Astrocyte of the hippocampus (primary cell): ENCODE results near the gene IGFL2.

Experiments
- DNase-seq: peaks from one replicate; pipeline ENCODE4 v3.0.0; 2011; ENCODE audit warnings: low read depth, low spot score

The IGFL2 gene

DNA sequence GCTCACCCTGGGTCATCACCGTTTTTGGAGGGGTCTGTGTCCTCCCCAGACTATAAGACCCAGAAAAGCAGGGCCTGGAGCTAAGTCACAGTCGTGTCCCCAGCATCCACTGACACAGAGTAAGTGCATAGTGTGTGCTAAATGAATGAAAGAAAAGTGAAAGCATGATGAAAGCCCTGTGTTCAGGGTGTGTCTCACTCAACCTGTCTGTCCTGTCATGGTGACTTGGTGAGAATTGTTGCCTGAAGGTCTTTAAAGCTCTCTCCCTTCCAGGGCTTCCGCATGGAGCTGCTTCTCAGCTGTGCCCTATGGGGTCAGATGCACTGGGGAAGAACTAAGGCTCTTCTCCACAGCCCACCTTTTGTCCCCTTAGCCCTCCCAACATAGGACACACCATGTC, 61.0 kb downstream of the IGFL2 start:
- DNase-seq, result no peak

- no peak for DNase-seq
Observed at GRCh38 chr19:46209472-46209871, 61.4 kb downstream of the IGFL2 start.

- no peak for DNase-seq
Observed at GRCh38 chr19:46210669-46211068, 62.6 kb downstream of the IGFL2 start.
